ENCODE results near the gene PASK.

- TF ChIP-seq CTCF (conservative IDR thresholded peaks at IDR 0.05 in 1 of 2, IDR thresholded peaks at IDR 0.05 in 1 of 2; ENCODE audit: low read depth in 1 of 2, low read length in 2 of 2) (no peak), EZH2 (IDR thresholded peaks at IDR 0.05; ENCODE audit: low read length, missing control alignments) (no peak)
Measured at GRCh38 chr2:241141214-241141770, 8.0 kb downstream of the PASK start.
